Activated CD8-positive, alpha-beta memory T cell treated with anti-CD3 and anti-CD28 coated beads for 24 hours (primary cell): ENCODE measurements around the gene TSPEAR.

Source experiments
- DNase-seq: peaks from one replicate; pipeline ENCODE4 v3.0.0-alpha.2; 2020

The TSPEAR gene

DNA sequence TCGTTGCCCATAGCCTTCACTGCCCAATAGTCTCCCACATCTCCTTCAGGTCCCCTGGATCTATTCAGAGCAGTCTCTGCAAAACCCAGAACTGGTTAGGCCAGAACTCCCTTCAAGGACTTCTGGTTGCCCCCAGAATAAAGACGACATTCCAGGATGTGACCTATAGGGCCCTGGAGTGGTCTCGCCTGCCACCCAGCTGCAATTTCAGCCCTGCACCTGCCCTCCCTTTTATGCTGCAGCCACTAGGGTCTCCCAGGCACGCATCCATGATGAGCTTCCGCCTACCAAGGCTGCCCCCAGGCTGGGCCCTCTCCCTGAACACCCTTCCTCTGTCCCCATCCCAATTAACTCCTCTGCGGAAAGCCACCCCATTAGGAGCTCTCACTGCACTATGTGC, 7.2 kb upstream of the TSPEAR start:
- DNase-seq: no peak

DNA sequence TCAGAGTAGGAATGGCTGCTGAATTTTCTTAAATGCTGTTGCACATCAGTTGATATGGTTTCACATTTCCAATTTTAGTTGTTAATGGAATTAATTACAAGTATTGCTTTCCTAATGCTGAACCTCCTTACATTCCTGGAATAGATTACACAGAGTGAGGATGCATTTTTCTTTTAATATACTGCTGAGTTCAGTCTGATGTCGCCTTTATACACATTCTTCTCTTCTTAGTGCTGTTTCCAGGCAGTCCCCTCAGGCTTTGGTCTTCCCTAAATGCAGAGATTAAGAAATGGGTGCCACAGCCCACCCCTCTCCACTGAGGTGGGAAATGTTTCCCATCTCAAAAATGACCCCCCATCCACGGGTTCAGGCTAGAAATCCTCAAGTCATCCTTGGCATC, 6.7 kb upstream of the TSPEAR start:
- no peak for DNase-seq

DNA sequence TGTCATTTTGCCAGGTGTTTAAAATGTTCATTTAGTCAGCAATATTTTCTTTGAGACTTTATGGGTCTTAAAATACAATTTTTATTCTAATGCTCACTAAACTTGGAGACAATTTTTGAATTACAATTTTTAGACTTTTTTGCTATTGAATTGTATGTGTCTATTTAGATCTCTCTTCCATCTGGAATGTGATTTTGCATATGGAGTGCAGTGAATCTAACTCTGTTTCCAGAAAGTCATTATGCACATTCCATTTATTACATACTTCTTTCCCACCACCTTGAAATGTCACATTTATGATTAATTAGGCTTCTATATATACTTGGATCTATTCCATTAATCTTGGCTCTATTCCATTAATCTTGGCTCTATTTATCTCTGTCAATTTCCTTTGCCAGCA, 5.6 kb upstream of the TSPEAR start:
- no peak for DNase-seq

DNA sequence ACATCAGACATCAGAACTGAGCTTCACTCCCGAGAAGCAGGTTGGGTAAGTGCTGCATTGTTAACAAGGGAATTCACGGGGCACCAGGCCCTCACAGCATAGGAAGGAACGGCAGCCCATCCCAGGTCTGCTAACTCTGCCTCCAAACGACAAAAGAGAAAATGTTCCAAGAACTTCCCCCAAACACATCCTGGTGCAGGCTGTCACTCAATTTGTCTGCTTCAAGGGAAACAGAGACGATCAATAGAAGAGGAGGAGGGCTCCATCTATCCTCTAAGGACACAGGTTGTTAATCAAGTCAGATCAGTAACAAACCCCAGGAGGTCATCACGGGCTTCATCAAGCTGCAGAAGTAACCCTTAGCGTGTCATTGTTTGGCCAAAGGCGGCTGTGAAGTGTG, 3.5 kb upstream of the TSPEAR start:
- no peak for DNase-seq

DNA sequence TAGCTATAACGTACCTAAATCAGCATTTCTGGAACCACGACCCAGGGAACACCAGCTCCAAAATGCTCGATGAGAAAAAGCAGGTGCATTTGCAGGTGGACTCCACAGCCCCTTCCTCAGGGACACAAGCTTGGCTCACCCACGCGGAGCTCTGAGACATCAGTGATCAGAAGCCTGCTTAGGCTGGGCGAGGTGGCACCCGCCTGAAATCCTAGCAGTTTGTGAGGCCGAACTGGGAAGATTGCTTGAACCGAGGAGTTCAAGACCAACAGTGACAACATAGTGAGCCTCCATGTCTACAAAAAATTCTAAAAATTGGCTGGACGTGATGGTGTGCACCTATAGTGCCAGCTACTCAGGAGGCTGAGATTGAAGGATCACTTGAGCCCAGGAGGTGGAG, 2.5 kb upstream of the TSPEAR start:
- peak; percentile 45 for DNase-seq

DNA sequence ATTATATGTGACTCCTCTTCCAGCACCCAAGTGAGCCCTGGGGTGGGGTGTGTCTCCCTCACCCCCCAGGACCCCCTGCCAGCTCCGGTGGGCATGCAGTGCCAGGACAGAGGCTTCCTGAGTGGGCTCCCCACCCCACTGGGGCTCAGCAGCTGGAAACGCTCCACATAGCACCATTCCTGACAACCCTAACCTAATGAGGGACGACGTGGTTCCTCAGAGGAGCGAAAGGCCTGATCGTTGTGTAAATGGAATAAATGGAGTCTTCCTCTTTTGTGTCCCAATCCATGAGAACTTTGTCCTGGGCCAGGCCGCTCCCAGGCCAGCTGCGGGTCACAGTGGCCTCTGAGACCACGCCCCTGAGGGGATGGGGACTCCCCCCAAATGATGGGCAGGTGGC, 1.8 kb upstream of the TSPEAR start:
- DNase-seq: peak; percentile 30

DNA sequence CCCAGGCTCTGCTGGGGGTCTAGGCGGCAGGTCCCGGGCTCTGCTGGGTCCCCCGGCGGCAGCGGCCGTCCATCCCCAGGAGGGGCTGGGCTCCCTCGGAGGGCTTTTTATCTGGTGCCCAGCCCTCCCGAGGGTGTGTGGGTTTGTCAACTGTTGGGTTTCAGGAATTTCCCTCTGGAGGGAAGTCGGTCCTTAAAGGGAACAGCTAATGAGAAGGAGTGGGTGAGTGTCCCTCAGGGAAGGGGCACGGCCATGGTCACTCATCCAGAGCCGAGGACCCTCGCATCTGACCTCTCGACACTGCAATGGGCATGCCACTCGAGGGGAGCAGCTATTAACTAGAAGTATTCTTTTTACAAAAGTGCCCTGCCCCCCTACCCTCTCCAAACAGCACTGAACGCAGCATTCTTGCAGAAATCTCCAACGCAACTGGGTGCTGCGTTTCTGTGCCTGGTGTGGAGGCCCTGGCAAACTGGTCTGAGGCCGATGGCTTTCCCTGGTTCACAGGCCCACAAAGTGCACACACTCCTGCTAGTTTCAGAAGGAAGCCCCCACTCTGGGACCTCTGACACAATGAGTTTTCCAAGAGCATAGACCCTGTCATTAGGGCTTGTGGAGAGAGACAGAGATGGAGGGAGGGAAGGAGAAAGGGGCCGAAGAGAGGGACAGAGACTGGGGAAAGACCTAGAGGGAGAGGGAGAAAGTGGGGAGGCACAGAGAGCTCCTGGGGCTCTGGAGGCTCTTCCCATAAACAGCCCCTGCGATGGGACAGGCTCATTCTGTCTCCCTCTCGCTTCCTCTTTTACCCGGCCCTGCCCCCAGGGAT, 1.0 kb upstream of the TSPEAR start:
- DNase-seq: peak; percentile 51

DNA sequence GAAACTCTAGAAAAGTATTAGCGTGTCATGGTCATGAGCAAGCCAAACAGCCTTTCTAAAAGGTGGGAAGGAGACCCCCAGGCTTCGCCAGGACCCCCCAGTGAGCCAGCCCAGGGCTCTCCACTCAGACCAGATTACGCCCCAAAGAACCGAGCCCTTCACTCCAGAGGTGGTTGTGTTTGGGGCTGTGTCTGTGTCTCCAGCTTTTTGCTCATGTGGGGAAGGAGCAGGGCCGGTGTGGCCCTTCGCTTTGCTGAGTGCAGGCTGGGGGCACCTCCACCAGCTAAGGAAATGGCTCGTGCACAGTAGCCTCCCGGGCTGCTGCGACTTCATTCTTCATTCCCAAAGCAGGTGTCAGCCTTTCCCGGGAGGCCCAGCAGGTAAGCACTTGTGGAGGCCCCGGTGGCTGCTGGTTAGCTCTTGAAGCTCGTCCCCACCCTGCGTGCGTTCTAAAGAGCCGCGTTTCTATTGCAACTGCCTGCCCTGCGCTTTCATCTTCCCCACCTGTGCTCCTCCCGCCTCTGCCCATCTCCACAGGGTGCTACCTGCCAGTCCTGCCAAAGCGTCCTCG, 531 bp downstream of the TSPEAR start:
- DNase-seq: peak; percentile 66

DNA sequence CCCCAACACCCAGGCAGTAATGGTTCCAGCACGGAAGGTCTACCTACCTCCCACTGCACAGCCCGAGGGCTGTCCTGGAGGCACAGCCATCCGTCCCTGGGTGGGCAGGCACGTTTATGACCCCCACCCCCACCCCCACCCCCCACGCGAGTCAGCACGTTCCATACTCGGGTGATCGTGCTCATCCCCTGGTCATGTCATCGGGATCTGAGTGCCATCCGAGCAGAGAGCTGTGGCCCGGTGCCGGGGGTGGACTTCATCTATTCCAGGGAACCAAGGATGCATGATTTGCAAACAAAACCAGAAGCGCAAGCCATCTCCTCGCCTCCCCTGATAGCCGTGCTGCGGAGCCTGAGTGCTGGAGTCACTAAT, 1.1 kb downstream of the TSPEAR start:
- peak; percentile 56 for DNase-seq

DNA sequence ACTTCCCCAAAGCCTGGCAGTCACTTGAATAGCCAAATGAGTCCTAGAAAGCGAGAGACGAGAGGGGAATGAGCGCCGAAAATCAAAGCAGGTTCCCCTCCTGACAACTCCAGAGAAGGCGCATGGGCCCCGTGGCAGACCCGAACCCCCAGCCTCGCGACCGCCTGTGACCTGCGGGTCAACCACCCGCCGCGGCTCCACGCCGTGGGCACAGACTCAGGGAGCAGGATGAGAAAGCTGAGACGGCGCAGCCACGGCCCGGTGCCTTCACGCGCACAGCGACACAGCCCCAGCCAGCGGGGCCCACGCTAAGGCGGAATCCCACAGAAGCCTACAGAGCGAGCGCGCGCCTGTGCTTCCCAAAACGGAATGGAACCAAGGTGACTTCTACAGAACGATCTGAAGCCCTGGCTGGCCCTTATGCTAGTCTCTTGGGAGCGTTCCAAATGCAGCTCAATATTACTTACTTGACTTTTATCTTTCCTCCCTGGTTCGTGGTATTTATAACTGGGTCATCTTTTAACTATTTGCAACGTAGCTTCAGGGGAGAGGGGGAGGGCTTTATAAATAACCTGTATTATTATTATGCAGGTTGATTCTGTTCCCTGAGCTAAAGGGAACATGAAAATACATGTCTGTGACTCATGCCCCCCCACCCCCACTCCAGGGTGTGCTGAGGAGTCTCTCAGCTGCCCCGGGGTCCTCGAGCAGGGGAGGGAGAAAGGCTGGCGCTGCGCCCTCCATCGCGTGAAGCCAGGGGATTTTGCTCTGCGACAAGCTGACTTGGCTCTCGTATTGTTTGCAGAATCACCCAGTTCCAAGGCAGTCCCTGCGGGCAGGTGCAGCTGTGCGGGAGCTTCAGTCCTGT, 1.7 kb downstream of the TSPEAR start:
- DNase-seq: peak; percentile 64

DNA sequence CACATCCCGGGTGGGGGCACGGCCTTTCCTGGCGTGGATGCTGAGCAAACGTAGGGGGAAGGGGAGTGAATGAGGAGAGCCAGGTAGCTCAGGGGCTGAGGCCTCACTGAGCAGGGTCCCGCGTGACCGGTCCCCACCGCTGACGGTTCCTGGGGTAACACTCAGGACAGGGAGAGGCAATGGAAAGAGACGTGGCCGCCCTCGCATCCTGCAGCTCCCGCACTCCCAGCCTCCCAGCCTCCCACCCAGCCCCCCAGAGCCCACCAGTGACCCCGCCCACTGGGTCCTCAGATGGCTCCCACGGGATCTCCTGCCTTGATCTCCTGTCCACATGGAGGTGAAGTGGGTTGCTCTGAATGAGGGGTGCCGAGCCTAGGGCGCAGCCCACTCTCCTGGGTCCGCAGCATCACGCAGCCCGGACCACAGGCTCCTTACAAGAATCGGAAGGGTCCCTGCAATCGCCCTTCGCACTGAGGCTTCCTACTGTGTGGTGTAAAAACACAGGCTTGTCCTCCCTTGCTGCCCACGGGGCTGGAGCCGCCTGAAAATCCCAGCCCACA, 2.4 kb downstream of the TSPEAR start:
- no peak for DNase-seq

DNA sequence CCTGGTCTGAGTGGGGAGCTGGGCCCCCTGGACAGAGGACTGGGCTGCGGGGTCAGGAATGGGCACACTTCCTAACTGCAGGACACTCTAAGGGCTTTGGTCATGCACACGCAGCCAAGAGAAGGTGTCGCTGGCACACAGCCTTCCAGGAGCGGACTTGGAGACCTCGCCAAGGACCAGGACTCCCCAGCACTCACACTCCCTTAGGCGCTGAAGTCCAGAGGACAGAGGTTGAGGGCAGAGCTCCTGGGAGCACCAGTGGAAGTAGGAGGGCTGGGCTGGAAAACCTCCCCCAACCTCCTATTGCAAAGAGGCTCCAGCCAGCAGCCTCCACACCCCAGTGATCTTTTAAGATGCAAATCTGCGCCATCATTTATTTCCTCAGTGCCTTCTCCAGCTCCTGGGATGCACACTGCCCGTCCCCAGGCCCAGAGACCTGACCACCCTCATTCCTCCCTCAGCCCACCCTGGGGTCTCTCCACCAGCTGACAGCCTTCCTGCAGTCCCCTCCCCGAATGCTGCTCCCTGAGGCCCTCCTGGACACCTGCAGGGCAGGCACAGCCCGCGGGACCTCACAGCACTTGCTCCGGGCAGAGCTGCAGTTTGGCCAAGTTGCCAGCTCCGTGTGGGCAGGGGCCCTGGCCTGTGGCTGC, 3.0 kb downstream of the TSPEAR start:
- DNase-seq: peak; percentile 56

DNA sequence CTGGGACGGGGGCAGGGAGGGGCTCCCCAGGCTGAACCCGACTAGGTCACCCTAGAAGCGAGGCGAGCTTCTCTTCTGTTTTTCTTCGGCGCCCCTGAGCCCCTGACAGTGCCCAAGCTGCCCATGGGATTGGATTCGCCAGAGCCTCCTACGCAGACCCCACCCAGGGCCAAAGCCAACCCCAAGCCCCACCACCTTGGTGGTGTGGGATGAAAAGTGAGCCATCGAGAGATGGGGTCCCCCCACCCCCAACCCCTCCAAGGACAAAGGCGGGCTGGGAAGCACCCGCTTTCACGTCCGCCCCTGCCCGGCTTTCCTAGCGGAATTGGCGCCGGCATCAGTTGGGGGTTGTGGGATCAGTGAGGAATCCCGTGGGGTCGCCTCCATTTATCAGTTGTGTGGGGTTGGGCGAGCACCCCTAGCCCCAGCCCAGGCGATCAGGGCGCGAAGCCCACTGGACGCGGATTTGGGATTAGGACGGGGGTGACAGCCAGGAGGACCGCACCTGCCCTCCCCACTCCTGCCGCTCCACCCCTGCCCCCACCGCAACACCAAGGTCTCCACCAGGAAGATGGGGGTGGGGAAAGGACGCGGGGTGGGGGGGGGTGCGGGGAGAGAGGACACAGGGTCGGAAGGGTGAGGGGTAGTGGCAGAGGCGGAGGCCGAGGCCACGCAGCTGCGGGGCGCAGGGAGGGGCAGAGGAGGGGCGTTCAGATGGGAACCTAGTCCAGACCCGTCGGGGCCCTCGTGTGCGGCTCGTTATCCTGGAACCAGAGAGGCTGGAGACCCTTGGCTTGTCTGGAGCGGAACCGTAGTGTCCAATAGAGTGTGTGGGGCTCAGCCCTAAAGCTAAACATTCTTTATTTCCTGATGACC, 4.4 kb downstream of the TSPEAR start:
- peak; percentile 55 for DNase-seq

DNA sequence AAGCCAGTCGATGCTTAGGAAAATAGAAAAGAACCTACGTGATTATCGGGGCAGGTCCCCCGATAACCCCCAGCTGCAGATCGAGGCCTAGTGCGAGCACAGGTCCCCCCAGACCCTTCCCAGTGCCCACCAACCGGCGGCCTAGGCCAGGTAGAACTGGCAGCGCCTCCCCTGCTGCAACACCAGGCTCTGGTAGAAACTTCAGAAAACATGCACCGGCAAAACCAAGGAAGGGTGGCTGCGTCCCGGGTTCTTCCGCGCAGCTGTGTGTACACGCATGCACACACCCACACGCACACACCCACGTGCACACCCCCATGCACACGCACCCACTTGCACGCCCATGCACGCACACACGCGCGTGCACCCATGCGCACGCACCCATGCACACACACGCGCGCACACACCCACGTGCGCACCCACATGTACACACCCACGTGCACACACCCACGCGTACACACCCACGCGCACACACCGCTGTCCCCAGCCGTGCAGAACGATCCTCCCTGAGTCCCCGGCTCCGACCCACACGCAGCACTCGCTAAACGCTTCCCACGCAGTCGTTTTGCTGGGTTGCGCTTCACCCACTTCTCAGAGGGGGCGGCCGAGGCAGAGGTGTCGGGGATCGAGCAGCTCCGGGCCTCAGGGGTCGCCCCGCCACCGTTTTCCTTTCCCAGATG, 5.2 kb downstream of the TSPEAR start:
- peak; percentile 28 for DNase-seq

DNA sequence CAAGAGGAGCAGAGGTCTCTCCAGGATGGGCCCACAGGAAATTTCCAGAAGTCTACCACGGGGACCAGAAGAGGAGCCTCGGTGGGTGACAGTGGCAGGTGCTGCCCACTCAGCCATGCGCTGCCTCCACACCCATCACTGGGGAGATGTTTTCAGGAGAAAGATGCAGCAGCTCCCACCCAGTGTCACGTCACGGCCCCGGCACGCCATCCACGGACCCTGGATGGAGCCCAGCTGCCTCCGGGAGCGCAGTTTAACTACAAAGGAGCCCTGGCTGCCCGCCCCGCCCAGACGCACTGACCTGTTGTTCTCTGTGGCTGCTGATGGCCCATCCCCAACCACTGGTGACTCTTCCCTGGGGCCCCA, 6.8 kb downstream of the TSPEAR start:
- DNase-seq: peak; percentile 21

DNA sequence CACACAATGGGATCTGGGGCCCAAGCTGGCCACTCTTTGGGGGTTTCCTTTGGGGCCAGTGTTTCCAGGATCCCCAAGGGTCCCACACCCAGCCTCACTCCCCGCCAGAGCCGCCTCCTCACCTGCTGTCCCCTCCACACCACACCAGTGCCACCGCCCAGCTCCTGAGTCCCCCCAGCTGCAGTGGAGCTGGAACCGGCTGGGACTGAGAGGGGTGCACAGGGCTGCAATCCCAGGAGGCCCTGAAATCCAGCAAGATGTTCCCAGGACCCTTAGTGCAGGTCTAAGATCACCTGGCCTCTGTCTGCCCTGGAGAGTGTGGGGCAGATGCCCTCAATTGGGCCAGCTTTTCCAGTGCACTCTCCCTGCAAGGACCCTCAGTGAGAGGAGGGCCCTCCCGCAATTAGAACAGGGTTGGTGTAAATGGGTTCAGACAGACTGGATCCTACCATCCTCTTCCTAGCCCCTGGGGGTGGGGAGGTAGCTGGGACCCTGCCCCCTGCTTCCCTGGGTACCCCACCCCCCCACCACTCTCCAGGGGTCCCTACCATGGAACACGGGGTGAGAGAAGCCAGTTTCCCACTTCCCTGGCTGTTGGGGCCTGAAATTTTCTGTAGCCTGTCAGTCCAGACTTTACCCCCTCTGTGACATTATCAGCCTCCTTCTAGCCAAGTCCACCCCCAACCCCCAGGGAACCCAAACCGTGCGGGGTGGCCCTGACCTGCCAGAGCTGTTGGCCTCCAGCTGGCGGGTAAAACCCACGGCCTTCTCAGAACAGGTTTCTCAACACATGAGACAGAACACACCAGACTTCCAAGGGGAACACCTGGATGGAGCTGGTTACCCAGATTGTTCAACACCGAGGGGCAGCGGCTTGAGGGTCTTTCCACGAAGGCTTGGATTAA, 7.4 kb downstream of the TSPEAR start:
- DNase-seq: peak; percentile 30

DNA sequence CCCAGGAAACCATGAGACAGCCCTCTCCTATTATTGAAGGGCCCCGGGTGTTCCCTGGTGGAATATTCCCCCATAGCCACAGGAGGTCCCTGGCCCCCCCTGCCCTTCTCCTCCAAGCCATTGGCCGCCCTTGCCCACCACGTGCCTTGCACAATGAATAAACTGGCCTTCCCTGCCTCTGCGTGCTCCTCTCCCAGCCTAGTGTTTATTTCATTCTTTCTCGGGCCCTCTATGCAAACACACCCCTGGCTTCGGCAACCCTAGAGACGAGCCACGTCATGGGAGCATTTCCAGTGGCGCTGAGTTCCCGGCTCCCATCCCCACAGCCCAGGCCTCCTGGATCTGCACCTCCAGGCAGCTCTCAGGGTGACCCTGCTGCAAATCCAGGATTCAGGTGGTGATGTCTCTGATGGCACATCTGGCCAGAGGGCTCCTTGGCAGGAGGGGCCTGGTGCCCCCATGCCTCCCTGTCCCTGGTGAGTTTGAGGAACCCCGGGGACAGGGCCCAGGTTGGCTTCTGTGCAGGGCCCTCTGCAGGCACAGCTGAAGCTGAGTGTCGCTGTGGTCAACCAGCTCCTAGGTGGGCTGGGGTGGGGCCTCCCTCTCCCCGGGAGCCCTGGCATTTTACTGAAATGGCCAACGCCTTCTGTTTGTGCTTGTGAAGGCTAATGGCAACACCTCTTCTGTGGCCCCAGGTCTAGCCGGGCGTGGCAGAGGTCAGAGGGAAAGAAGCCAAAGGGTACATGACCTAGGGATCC, 8.2 kb downstream of the TSPEAR start:
- peak; percentile 52 for DNase-seq

DNA sequence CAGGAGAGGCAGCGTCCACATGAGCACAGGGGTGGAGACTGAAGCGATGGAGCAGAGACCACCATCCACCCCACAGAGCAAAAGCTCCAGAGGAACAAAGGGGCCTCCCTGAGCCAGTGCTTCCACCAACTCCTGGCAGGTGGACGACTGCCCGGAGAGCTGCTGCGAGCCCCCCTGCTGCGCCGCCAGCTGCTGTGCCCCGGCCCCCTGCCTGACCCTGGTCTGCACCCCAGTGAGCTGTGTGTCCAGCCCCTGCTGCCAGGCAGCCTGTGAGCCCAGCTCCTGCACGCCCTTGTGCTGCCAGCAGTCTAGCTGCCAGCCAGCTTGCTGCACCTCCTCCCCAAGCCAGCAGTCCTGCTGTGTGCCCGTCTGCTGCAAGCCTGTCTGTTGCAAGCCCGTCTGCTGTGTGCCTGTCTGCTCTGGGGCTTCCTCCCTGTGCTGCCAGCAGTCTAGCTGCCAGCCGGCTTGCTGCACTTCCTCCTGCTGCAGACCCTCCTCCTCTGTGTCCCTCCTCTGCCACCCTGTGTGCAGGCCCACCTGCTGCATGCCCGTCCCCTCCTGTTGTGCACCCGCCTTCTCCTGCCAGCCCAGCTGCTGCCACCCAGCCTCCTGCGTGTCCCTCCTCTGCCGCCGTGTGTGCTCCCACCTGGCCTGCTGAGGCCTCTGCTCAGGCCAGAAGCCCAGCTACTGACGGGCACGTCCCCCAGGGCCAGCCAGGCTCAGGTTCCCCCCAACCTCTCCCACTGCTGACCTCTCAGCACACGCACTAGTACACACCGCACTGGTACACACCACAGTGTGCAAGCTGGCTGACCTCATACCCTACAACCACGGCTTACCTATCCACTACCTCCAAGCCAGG, 9.0 kb downstream of the TSPEAR start:
- peak; percentile 41 for DNase-seq
